Effector memory CD4-positive, alpha-beta T cell (primary cell): ENCODE results near the gene ANKRD20A1.
"Not testable (repeated sequence)": the region's sequence is repeated elsewhere in the genome, so short reads cannot be mapped to it uniquely, and the experiment has no call there.

Source experiments
- DNase-seq, 3 donors: peaks; one replicate each; pipeline ENCODE4 v3.0.0-alpha.2; 2020
- H3K27ac ChIP-seq: 2 replicates; pipeline ENCODE4 v1.7.0; 2013; ENCODE audit warnings: mild to moderate bottlenecking, low read length, moderate library complexity; ENCODE audit not compliant: insufficient read depth, poor library complexity, severe bottlenecking
- H3K27me3 ChIP-seq: replicated peaks from 2 replicates; pipeline ENCODE4 v1.7.0; 2013; ENCODE audit warnings: mild to moderate bottlenecking, low read length; ENCODE audit not compliant: insufficient read depth, control insufficient read depth, poor library complexity, severe bottlenecking
- H3K36me3 ChIP-seq: 2 replicates; pipeline ENCODE4 v1.7.0; 2013; ENCODE audit warnings: mild to moderate bottlenecking, low read length, moderate library complexity; ENCODE audit not compliant: control insufficient read depth, insufficient read depth
- H3K4me1 ChIP-seq: 2 replicates; pipeline ENCODE4 v1.7.0; 2013; ENCODE audit warnings: low read length, mild to moderate bottlenecking; ENCODE audit not compliant: control insufficient read depth, insufficient read depth, poor library complexity, severe bottlenecking
- H3K4me3 ChIP-seq: 2 replicates; pipeline ENCODE4 v1.7.0; 2013; ENCODE audit warnings: low read length, low read depth, mild to moderate bottlenecking; ENCODE audit not compliant: insufficient read depth, poor library complexity, severe bottlenecking
- H3K9me3 ChIP-seq: 2 replicates; pipeline ENCODE4 v1.7.0; 2013; ENCODE audit warnings: mild to moderate bottlenecking, low read length, moderate library complexity; ENCODE audit not compliant: control insufficient read depth
- total RNA-seq, 3 donors: gene quantifications; one replicate each; lab custom pipeline; 2026; lab: John Stamatoyannopoulos, UW

Gene ANKRD20A1
- 0.19 to 1.0 (median 0.35) reads per million in 3 donors for total RNA-seq

- H3K9me3 ChIP-seq, H3K27me3 ChIP-seq, H3K4me3 ChIP-seq, DNase-seq, H3K27ac ChIP-seq, H3K4me1 ChIP-seq, H3K36me3 ChIP-seq: not testable (repeated sequence)
These were observed at the start of gene ANKRD20A1 for GRCh38 chr9:67858871-67859270. ANKRD20A1 (plus strand) TSS chr9:67858931; CDS start chr9:67859427, 496 bp downstream.

- not testable (repeated sequence) for H3K27ac ChIP-seq, H3K4me3 ChIP-seq, H3K9me3 ChIP-seq, H3K27me3 ChIP-seq, H3K36me3 ChIP-seq, H3K4me1 ChIP-seq, DNase-seq
These were observed 26.6 kb upstream of the ANKRD20A1 start for GRCh38 chr9:67832088-67832487.
